ENCODE results near the gene TNNI3.
"Not testable (repeated sequence)": the region's sequence is repeated elsewhere in the genome, so short reads cannot be mapped to it uniquely, and the experiment has no call there.

TNNI3 gene

GRCh38 chr19:55112777-55113569 lies 44.6 kb downstream of the TNNI3 start:
- no peak for DNase-seq (ENCODE audit: low read depth)

GRCh38 chr19:55112246-55112776 lies 45.2 kb downstream of the TNNI3 start:
- DNase-seq (ENCODE audit: low read depth) = no peak

DNA sequence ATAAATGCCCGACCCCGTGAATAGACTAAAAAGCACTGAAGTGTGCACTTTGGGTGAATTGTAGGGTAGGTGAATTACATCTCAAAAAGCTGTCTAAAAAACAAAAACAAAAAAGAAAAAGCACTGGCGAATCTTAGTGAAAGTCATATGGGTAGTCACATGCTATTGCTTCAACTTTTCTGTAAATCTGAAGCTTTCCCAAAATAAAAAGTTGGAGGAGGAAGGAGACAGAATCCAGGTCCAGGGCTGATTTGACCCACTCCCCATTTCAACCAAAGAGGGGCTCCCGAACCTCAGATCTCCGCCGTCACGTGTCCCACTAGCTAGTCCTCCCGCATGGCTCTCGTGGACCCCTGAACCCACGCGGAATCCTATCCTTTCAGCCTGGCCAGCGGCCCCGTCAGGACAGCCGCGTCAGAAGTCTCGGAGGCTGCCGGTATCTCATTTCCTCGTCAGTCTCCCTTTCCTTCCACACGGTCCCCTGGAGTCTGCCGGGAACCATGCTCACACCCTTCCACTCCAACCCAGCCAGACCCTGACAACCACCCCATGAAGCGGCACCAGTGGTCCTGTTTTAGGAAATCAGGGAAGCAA lies 46.2 kb downstream of the TNNI3 start:
- DNase-seq (ENCODE audit: low read depth) = no peak

DNA sequence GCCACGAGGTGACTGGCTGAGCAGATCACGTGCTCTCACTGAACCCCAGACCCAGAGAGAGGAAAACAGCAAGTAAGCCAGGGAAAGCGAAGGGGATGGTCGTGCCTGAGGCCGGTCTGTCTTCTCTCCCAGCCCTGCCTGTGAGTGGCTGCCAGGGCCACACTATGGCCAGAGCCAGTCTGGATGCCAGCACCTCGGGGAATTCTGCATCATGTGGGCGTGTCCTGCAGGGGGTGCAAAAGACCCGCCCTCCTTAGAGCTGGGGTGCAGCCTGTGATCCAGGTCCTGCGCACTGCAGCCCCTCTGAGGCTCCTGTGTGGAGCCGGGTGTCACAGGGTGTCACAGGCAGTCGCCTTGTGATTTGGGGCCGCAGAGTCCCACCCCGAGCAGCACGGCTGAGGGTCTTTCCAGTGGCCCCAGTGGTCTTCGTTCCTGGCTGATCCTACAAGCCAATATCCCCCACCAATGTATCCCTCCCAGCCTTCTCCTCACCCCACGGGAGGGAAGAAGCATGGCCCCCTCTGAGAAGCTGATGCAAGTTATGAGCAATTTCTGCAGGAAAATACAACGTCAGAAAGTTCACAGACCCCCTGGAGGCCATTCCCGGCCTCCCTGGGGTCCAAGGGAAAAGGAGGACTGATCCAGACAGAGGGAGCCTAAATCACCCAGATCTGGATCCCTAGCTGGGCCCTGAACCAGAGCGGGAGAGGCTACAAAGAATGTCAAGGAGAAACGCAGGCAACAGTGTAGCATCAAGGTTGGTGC lies 47.8 kb downstream of the TNNI3 start:
- DNase-seq (ENCODE audit: low read depth) = no peak

DNA sequence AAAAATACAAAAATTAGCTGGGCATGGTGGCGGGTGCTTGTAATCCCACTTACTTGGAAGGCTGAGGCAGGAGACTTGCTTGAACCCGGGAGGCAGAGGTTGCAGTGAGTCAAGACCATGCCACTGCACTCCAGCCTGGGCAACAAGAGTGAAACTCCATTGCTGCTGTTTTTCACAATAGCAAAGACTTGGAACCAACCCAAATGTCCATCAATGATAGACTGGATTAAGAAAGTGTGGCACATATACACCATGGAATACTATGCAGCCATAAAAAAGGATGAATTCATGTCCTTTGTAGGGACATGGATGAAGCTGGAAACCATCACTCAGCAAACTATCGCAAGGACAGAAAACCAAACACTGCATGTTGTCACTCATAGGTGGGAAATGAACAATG lies 50.3 kb downstream of the TNNI3 start:
- DNase-seq (ENCODE audit: low read depth) = not testable (repeated sequence)

- no peak for DNase-seq (ENCODE audit: low read depth)
Observed at GRCh38 chr19:55106591-55106990, 50.9 kb downstream of the TNNI3 start.

DNA sequence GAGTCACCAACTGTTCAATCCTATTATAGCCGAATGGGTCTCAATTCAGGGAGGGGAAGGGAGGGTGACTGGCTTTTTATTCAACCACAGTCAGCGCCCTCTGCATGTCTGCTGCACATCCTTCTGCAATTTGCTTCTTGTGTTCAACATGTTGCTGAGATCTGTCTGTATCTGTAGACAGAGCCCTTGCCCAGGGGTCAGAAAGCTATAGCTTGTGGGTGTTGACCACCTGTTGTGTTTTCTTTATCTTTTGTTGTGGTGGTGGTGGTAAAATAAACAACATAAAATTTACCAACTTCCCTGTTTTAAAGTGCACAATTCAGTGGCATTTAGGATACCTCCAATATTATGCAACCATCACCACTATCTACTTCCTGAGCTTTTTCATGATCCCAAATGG lies 52.3 kb downstream of the TNNI3 start:
- DNase-seq (ENCODE audit: low read depth) = no peak

DNA sequence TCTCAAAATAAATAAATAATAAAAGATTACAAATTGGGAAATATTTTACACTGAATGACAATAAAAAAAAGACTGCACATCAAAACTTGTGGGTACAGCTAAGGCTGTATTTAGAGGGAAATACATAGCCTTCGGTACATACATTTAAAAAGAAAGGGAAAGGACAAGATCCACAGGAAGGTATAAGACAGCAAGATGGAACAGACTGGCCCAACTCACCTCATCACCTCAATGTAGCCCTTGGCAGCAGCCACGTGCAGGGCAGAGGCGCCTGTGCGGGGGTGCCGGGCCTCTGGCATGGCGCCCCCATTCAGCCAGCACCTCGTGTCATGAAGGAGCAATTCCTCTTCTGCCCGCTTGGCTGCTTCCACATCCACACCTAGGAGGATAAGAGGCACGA lies 54.3 kb downstream of the TNNI3 start:
- DNase-seq (ENCODE audit: low read depth) = no peak
